Panc1 (cell line): ENCODE data around the gene FGF21. TPM values are rescaled to one million over a fixed set of nuclear protein-coding genes. Genes with fewer than 3 reads are reported as not detected.

Experiments used
- ATAC-seq: fragments of 200-7000 bp; cut with Tn5 transposase; 2 replicates; pipeline ENCODE4 v1.9.1; 2020; ENCODE audit warnings: mild to moderate bottlenecking, moderate library complexity
- BruUV-seq: library from RNA; stranded (reverse); fragments of 400-500 nt; replicated peaks from 2 replicates; lab custom pipeline; 2021; lab: Mats Ljungman, UMichigan
- CTCF ChIA-PET: fragments of 300-600 bp; sonication (Branson Sonifier 250); formaldehyde crosslinking; loops from one replicate; lab custom pipeline; 2022; ENCODE audit warnings: antibody characterized with exemption; lab: Charles Lee
- POLR2A ChIA-PET: fragments of 300-600 bp; sonication (Branson Sonifier 250); formaldehyde crosslinking; loops from one replicate; lab custom pipeline; 2022; ENCODE audit warnings: antibody characterized with exemption; lab: Charles Lee
- DNase-seq: peaks from one replicate; pipeline ENCODE4 v3.0.0-alpha.2; 2010; ENCODE audit warnings: low read depth, low spot score
- H3K27ac ChIP-seq: 2 replicates; pipeline ENCODE4 v1.5.1; 2011; ENCODE audit warnings: mild to moderate bottlenecking, low read length, inconsistent platforms
- H3K27me3 ChIP-seq: fragments of 200-500 bp; sonication (Bioruptor generic); 2 replicates; pipeline ENCODE4 v1.6.0; 2014; ENCODE audit warnings: low read length, inconsistent platforms; ENCODE audit not compliant: control insufficient read depth, insufficient read depth
- H3K36me3 ChIP-seq: fragments of 200-500 bp; sonication (Bioruptor generic); 2 replicates; pipeline ENCODE4 v1.5.1; 2014; ENCODE audit warnings: inconsistent platforms, mild to moderate bottlenecking, low read length, moderate library complexity; ENCODE audit not compliant: control insufficient read depth, insufficient read depth
- H3K4me1 ChIP-seq: 2 replicates; pipeline ENCODE4 v1.5.1; 2011; ENCODE audit warnings: inconsistent platforms, mild to moderate bottlenecking, low read length, moderate library complexity; ENCODE audit not compliant: control insufficient read depth, insufficient read depth
- H3K4me3 ChIP-seq, 2 experiments: 2 replicates each; pipeline ENCODE4 v1.5.1; 2011 to 2012; ENCODE audit warnings: low read depth in 2 of 2, low read length in 2 of 2, mild to moderate bottlenecking in 2 of 2, inconsistent platforms in 1 of 2, moderate library complexity in 1 of 2
- H3K9me3 ChIP-seq: fragments of 200-500 bp; sonication (Bioruptor generic); 2 replicates; pipeline ENCODE4 v1.5.1; 2014; ENCODE audit warnings: low read depth, mild to moderate bottlenecking, inconsistent platforms, low read length, moderate library complexity; ENCODE audit not compliant: control insufficient read depth, insufficient read depth
- POLR2AphosphoS5 ChIP-seq: IDR thresholded peaks from 2 replicates; pipeline ENCODE4 v1.6.1; 2012; ENCODE audit warnings: mild to moderate bottlenecking, low read depth, low read length, moderate library complexity
- SIN3A ChIP-seq: IDR thresholded peaks from 2 replicates; pipeline ENCODE4 v1.6.1; 2012; ENCODE audit warnings: low read depth, mild to moderate bottlenecking, low read length, moderate library complexity, borderline replicate concordance; ENCODE audit not compliant: insufficient read depth
- TCF7L2 ChIP-seq: IDR thresholded peaks from 2 replicates; pipeline ENCODE4 v1.6.1; 2011; ENCODE audit warnings: mild to moderate bottlenecking, low read depth, low read length, inconsistent platforms
- in situ Hi-C: cut with HindIII; loops from 2 replicates; pipeline ENCODE4 v1.10.0; 2016; ENCODE audit warnings: low sequenced_read_pairs, low pct_unique_long_range_greater_than_20kb
- intact Hi-C: fragments of 100-400 bp; cut with micrococcal nuclease; formaldehyde crosslinking; loops from one replicate; pipeline ENCODE4 v1.10.0; 2022; ENCODE audit not compliant: unreplicated experiment
- total RNA-seq: library from RNA; stranded (reverse); gene quantifications from one replicate; pipeline ENCODE4 v1.2.1, GENCODE V29; 2021; ENCODE audit not compliant: unreplicated experiment
- TF ChIP-seq, protein P1 (sequence below): fragments of 450-650 bp; IDR thresholded peaks from 2 replicates; pipeline ENCODE4 v1.5.1; 2017; ENCODE audit warnings: mild to moderate bottlenecking
- TF ChIP-seq, protein P2 (sequence below), 2 experiments: IDR thresholded peaks; 2 replicates each; pipeline ENCODE4 v1.6.1; 2011 to 2012; ENCODE audit warnings: low read depth in 2 of 2, control low read depth in 1 of 2, low read length in 1 of 2, mild to moderate bottlenecking in 1 of 2, moderate library complexity in 1 of 2; ENCODE audit not compliant: insufficient read depth in 1 of 2

The FGF21 gene
- total RNA-seq, 1 experiment from 2014 or later, result not detected

DNA sequence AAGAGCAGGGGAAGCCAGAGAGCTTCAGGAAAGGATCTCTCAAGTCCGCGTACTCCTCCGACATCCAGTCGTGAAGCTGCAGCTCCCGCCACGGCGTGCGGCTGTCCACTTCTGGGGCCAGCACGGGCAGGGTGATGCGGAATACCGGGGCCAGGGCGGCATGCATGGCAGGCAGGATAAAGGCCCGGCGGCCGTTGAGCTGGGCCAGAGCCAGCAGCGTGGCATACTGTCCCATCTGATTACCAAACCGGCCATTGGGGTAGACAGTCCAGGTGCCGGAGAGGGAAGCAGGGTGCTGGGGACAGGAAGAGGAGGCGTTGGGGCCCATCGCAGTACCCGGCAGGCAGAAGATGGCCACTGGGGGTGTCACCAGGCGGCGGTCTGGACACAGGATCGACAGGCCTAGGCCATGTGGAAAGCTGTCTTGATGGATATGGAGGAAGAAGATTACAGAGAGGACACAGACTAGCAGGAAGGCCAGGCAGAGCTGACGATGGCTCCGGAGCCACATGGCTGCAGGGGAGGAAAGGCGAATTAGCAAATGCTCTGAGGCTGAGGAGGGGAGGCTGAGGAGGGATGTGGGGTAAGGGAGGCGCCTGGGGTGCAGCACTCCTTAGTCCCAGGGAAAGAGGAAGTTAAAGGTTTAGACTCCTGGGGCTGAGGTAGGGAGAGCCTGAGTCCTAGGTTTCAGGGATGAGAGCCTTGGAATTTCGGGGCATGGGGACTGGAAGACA, 4.4 kb upstream of the FGF21 start:
- ATAC-seq (no peak), DNase-seq (no peak)
- CTCF ChIA-PET, result no interaction called here
- Histone ChIP-seq H3K4me3 (no peak overlapping the region), H3K27ac (no peak overlapping the region), H3K4me1 (no peaks in the 10 kb centered on the region; the same call in none of the 2 replicates), H3K9me3 (no peaks in the 10 kb centered on the region), H3K27me3 (no peaks in the 10 kb centered on the region), H3K36me3 (peaks cover 5% of the 10 kb centered on the region; the same call in 1 of the 2 replicates)
- TF ChIP-seq, protein P1, sequence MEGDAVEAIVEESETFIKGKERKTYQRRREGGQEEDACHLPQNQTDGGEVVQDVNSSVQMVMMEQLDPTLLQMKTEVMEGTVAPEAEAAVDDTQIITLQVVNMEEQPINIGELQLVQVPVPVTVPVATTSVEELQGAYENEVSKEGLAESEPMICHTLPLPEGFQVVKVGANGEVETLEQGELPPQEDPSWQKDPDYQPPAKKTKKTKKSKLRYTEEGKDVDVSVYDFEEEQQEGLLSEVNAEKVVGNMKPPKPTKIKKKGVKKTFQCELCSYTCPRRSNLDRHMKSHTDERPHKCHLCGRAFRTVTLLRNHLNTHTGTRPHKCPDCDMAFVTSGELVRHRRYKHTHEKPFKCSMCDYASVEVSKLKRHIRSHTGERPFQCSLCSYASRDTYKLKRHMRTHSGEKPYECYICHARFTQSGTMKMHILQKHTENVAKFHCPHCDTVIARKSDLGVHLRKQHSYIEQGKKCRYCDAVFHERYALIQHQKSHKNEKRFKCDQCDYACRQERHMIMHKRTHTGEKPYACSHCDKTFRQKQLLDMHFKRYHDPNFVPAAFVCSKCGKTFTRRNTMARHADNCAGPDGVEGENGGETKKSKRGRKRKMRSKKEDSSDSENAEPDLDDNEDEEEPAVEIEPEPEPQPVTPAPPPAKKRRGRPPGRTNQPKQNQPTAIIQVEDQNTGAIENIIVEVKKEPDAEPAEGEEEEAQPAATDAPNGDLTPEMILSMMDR, result no peak
- no peak for TF ChIP-seq POLR2AphosphoS5
- TF ChIP-seq, protein P2, sequence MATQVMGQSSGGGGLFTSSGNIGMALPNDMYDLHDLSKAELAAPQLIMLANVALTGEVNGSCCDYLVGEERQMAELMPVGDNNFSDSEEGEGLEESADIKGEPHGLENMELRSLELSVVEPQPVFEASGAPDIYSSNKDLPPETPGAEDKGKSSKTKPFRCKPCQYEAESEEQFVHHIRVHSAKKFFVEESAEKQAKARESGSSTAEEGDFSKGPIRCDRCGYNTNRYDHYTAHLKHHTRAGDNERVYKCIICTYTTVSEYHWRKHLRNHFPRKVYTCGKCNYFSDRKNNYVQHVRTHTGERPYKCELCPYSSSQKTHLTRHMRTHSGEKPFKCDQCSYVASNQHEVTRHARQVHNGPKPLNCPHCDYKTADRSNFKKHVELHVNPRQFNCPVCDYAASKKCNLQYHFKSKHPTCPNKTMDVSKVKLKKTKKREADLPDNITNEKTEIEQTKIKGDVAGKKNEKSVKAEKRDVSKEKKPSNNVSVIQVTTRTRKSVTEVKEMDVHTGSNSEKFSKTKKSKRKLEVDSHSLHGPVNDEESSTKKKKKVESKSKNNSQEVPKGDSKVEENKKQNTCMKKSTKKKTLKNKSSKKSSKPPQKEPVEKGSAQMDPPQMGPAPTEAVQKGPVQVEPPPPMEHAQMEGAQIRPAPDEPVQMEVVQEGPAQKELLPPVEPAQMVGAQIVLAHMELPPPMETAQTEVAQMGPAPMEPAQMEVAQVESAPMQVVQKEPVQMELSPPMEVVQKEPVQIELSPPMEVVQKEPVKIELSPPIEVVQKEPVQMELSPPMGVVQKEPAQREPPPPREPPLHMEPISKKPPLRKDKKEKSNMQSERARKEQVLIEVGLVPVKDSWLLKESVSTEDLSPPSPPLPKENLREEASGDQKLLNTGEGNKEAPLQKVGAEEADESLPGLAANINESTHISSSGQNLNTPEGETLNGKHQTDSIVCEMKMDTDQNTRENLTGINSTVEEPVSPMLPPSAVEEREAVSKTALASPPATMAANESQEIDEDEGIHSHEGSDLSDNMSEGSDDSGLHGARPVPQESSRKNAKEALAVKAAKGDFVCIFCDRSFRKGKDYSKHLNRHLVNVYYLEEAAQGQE (IDR thresholded peaks at IDR 0.05; ENCODE audit: insufficient read depth in 1 of 2, low read depth in 2 of 2, low read length in 1 of 2), result no peak
- no peak for TF ChIP-seq TCF7L2
- TF ChIP-seq SIN3A, result no peak
- POLR2A ChIA-PET, result no interaction called here
- BruUV-seq, result no TSS peak
- in situ Hi-C loops (no loop called here), intact Hi-C loops (no loop called here)

DNA sequence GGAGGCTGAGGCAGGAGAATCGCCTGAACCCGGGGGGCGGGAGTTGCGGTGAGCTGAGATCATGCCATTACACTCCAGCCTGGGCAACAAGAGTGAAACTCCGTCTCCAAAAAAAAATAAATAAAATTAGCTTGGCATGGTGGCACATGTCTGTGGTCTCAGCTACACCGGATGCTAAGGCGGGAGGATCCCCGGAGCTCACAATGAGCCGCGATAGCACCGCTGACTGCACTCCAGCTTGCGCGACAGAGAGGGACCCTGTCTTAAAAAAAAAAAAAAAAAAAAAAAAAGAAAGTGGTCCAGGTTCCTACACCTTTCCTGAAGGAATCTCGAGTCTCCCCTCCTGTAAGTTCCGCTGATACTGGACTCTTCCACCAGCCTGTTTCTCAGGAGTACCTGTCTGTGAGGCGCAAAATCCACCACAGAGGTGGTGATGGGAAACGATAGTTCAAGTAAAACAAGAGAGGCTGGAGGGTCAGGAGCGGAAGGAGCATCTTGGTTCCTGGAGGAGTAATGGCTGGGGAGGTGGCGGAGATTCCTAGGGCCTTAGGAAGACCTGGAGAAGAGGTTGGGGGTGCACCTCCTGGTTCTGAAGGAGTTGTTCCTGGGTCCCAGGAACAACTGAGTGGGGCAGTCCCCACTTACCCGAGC, 3.4 kb upstream of the FGF21 start:
- H3K27me3 ChIP-seq, result no peaks in the 10 kb centered on the region
- no peak for TF ChIP-seq SIN3A
- DNase-seq (no peak), ATAC-seq (no peak)
- no peak overlapping the region for H3K27ac ChIP-seq
- ChIA-PET POLR2A (no interaction called here), CTCF (no interaction called here)
- no peaks in the 10 kb centered on the region; the same call in 1 of the 2 replicates for H3K4me1 ChIP-seq
- H3K4me3 ChIP-seq, result peak overlapping the region in 1 of 2 experiments; percentile 30; a peak in 3 of 4 replicates
- peaks cover 5% of the 10 kb centered on the region; the same call in 1 of the 2 replicates for H3K36me3 ChIP-seq
- no TSS peak for BruUV-seq
- intact Hi-C loops (no loop called here), in situ Hi-C loops (no loop called here)
- H3K9me3 ChIP-seq, result no peaks in the 10 kb centered on the region
